H1 (cell line): ENCODE data around the gene NDUFA13. TPM values are rescaled to one million over a fixed set of nuclear protein-coding genes. Genes with fewer than 3 reads are reported as not detected.

Source experiments
- CTCF ChIA-PET: fragments of 300-600 bp; sonication (Branson Sonifier 250); formaldehyde crosslinking; loops from one replicate; lab custom pipeline; 2021; ENCODE audit not compliant: partially characterized antibody; lab: Charles Lee
- POLR2A ChIA-PET: fragments of 300-600 bp; sonication (Branson Sonifier 250); formaldehyde crosslinking; loops from one replicate; lab custom pipeline; 2021; ENCODE audit warnings: inconsistent platforms; ENCODE audit not compliant: partially characterized antibody; lab: Charles Lee
- DNase-seq, 2 experiments: peaks; one replicate each; pipeline versions ENCODE4 v3.0.0 to v3.0.0-alpha.2; 2010 to 2022; ENCODE audit warnings: low spot score in 2 of 2, low read depth in 1 of 2, mixed read lengths in 1 of 2
- FAIRE-seq: peaks from 2 replicates; lab custom pipeline; 2011; peaks lifted over from hg19 to GRCh38; lab: Jason Lieb, UNC
- H2AFZ ChIP-seq: 2 replicates; pipeline ENCODE4 v1.8.1; 2012; ENCODE audit warnings: low read length, inconsistent platforms
- H2AK5ac ChIP-seq: 2 replicates; pipeline ENCODE4 v1.6.1; 2013; ENCODE audit warnings: low read depth, low read length
- H2BK120ac ChIP-seq: replicated peaks from 2 replicates; pipeline ENCODE3; 2013; ENCODE audit warnings: low read depth, low read length, inconsistent platforms
- H2BK12ac ChIP-seq: 2 replicates; pipeline ENCODE4 v1.6.1; 2013; ENCODE audit warnings: low read depth, low read length
- H2BK15ac ChIP-seq: 2 replicates; pipeline ENCODE4 v1.6.1; 2013; ENCODE audit warnings: low read length
- H2BK20ac ChIP-seq: 2 replicates; pipeline ENCODE4 v1.6.1; 2013; ENCODE audit warnings: low read length
- H2BK5ac ChIP-seq: 2 replicates; pipeline ENCODE4 v1.6.1; 2013; ENCODE audit warnings: low read depth, low read length
- H3K14ac ChIP-seq: 2 replicates; pipeline ENCODE4 v1.6.1; 2013; ENCODE audit warnings: inconsistent platforms; ENCODE audit not compliant: insufficient read length
- H3K18ac ChIP-seq: 2 replicates; pipeline ENCODE4 v1.6.1; 2013; ENCODE audit warnings: low read length; ENCODE audit errors: extremely low read depth
- H3K23ac ChIP-seq: 2 replicates; pipeline ENCODE4 v1.6.1; 2013; ENCODE audit warnings: inconsistent platforms; ENCODE audit not compliant: insufficient read length
- H3K23me2 ChIP-seq: 2 replicates; pipeline ENCODE4 v1.6.1; 2013; ENCODE audit warnings: low read depth, low read length
- H3K27ac ChIP-seq: 2 replicates; pipeline ENCODE4 v1.6.1; 2011; ENCODE audit warnings: low read depth, low read length, inconsistent platforms
- H3K27me3 ChIP-seq, 4 experiments: replicated peaks in 1 of 4; 1 replicate in 1 of 4; 2 replicates in 3 of 4; pipeline versions ENCODE4 v1.6.1 to v1.8.1; 2011 to 2013; ENCODE audit warnings: low read length in 3 of 4, mild to moderate bottlenecking in 3 of 4, inconsistent platforms in 2 of 4, mixed read lengths in 2 of 4, moderate library complexity in 1 of 4; ENCODE audit not compliant: control insufficient read depth in 3 of 4, insufficient read depth in 3 of 4; ENCODE audit errors: extremely low read depth in 1 of 4
- H3K36me3 ChIP-seq, 4 experiments: 2 replicates each; pipeline versions ENCODE4 v1.6.1 to v1.8.1; 2011 to 2013; ENCODE audit warnings: mild to moderate bottlenecking in 4 of 4, low read length in 3 of 4, moderate library complexity in 2 of 4, control low read depth in 1 of 4, inconsistent platforms in 1 of 4; ENCODE audit not compliant: insufficient read depth in 4 of 4, control insufficient read depth in 2 of 4
- H3K4ac ChIP-seq: replicated peaks from 2 replicates; pipeline ENCODE3; 2013; ENCODE audit warnings: low read length, low read depth, mixed read lengths, inconsistent platforms; ENCODE audit not compliant: insufficient read length
- H3K4me1 ChIP-seq, 4 experiments: replicated peaks in 1 of 4; 1 replicate in 1 of 4; 2 replicates in 3 of 4; pipeline versions ENCODE4 v1.6.1 to v1.8.1; 2011 to 2013; ENCODE audit warnings: low read length in 3 of 4, inconsistent platforms in 2 of 4, mixed read lengths in 1 of 4; ENCODE audit not compliant: insufficient read depth in 4 of 4, control insufficient read depth in 3 of 4
- H3K4me2 ChIP-seq, 2 experiments: 2 replicates each; pipeline versions ENCODE4 v1.6.1 to v1.8.1; 2011 to 2013; ENCODE audit warnings: low read depth in 2 of 2, low read length in 2 of 2, control low read depth in 1 of 2, inconsistent platforms in 1 of 2, mild to moderate bottlenecking in 1 of 2; ENCODE audit not compliant: insufficient read depth in 1 of 2
- H3K4me3 ChIP-seq, 4 experiments: fragments of 200-600, 300-600 bp in 1 of 4; sonication (generic), shearing (Covaris generic), sonication (Bioruptor Twin) in 1 of 4; 2 replicates each; pipeline versions ENCODE4 v1.5.1 to v1.8.1; 2011 to 2016; ENCODE audit warnings: low read length in 4 of 4, low read depth in 3 of 4, control low read depth in 2 of 4, inconsistent platforms in 2 of 4, mild to moderate bottlenecking in 2 of 4, mixed read lengths in 1 of 4, moderate library complexity in 1 of 4; ENCODE audit not compliant: insufficient read depth in 2 of 4; ENCODE audit errors: extremely low read depth in 1 of 4
- H3K56ac ChIP-seq: replicated peaks from 2 replicates; pipeline ENCODE3; 2013; ENCODE audit warnings: low read depth, mild to moderate bottlenecking, mixed read lengths, low read length, inconsistent platforms; ENCODE audit not compliant: insufficient read length
- H3K79me1 ChIP-seq: 2 replicates; pipeline ENCODE4 v1.6.1; 2013; ENCODE audit warnings: low read depth, low read length, control low read depth
- H3K79me2 ChIP-seq, 2 experiments: 2 replicates each; pipeline versions ENCODE4 v1.6.1 to v1.8.1; 2012 to 2013; ENCODE audit warnings: low read length in 2 of 2, mild to moderate bottlenecking in 2 of 2, inconsistent platforms in 1 of 2; ENCODE audit not compliant: insufficient read depth in 2 of 2, control insufficient read depth in 1 of 2
- H3K9ac ChIP-seq, 4 experiments: replicated peaks in 1 of 4; 1 replicate in 1 of 4; 2 replicates in 3 of 4; pipeline versions ENCODE4 v1.6.1 to v1.8.1; 2011 to 2013; ENCODE audit warnings: low read depth in 3 of 4, low read length in 3 of 4, control low read depth in 2 of 4, mild to moderate bottlenecking in 2 of 4, moderate library complexity in 2 of 4, inconsistent platforms in 1 of 4; ENCODE audit errors: extremely low read depth in 1 of 4
- H3K9me3 ChIP-seq, 2 experiments: 2 replicates each; pipeline versions ENCODE4 v1.6.1 to v1.8.1; 2012 to 2013; ENCODE audit warnings: mild to moderate bottlenecking in 2 of 2, moderate library complexity in 2 of 2, control low read depth in 1 of 2, inconsistent platforms in 1 of 2, low read depth in 1 of 2, low read length in 1 of 2, mixed read lengths in 1 of 2; ENCODE audit not compliant: insufficient read depth in 2 of 2
- H4K20me1 ChIP-seq, 2 experiments: replicated peaks in 1 of 2; 2 replicates each; pipeline versions ENCODE3 to v1.8.1; 2011 to 2013; ENCODE audit warnings: inconsistent platforms in 2 of 2, low read length in 2 of 2, mild to moderate bottlenecking in 1 of 2; ENCODE audit not compliant: insufficient read depth in 2 of 2, control insufficient read depth in 1 of 2
- H4K5ac ChIP-seq: 2 replicates; pipeline ENCODE4 v1.6.1; 2013; ENCODE audit warnings: low read length, low read depth, mixed read lengths, inconsistent platforms; ENCODE audit not compliant: insufficient read length
- H4K8ac ChIP-seq: 2 replicates; pipeline ENCODE4 v1.8.0; 2013; ENCODE audit warnings: mild to moderate bottlenecking, moderate library complexity, low read length, inconsistent platforms; ENCODE audit not compliant: insufficient read depth; ENCODE audit errors: extremely low read depth
- H4K91ac ChIP-seq: replicated peaks from 2 replicates; pipeline ENCODE3; 2013; ENCODE audit warnings: low read length, mixed read lengths, inconsistent platforms; ENCODE audit not compliant: insufficient read length
- CREB1 ChIP-seq: IDR thresholded peaks from 2 replicates; pipeline ENCODE4 v1.6.1; 2012; ENCODE audit warnings: inconsistent platforms
- GABPA ChIP-seq: IDR thresholded peaks from 2 replicates; pipeline ENCODE4 v1.6.1; 2011; ENCODE audit warnings: mild to moderate bottlenecking, low read length, moderate library complexity, borderline replicate concordance; ENCODE audit not compliant: insufficient read depth
- KDM5A ChIP-seq: fragments of 200-600 bp; IDR thresholded peaks from 2 replicates; pipeline ENCODE4 v1.7.1; 2012; ENCODE audit warnings: mild to moderate bottlenecking, low read length, inconsistent platforms, mixed read lengths
- RBBP5 ChIP-seq: IDR thresholded peaks from 2 replicates; pipeline ENCODE4 v1.7.1; 2012; ENCODE audit warnings: low read depth, mild to moderate bottlenecking, inconsistent platforms, low read length, moderate library complexity, borderline replicate concordance
- TAF1 ChIP-seq: IDR thresholded peaks from 2 replicates; pipeline ENCODE4 v1.6.1; 2011; ENCODE audit warnings: mild to moderate bottlenecking, low read depth, low read length
- WGBS, 2 experiments: shearing (Covaris generic) in 1 of 2; methylation state at CpG; one replicate each; pipeline versions ENCODE4 v1.1.6 to v1.1.7; 2013 to 2015; ENCODE audit warnings: low lambda C conversion rate in 2 of 2, mixed read lengths in 2 of 2, inconsistent platforms in 1 of 2, low coverage in 1 of 2, missing lambda C conversion rate in 1 of 2; ENCODE audit not compliant: insufficient replicate concordance in 2 of 2, insufficient coverage in 1 of 2, insufficient read length in 1 of 2; ENCODE audit errors: extremely low coverage in 1 of 2, missing lambda C conversion rate in 1 of 2; 5-methylcytosine and 5-hydroxymethylcytosine counted together
- polyA plus RNA-seq, 7 experiments: library from polyadenylated mRNA; depleted of rRNA in 3 of 7; stranded (reverse) in 5 of 7; unstranded in 2 of 7; fragments of >200 nt in 5 of 7; fragments of 200-250 nt in 2 of 7; gene quantifications; 1 replicate in 5 of 7; 2 replicates in 1 of 7; 4 replicates in 1 of 7; pipeline versions ENCODE4 v1.2.1 to v1.2.3, GENCODE V29; 2011 to 2013; ENCODE audit warnings: missing spikeins in 2 of 7, mixed read lengths in 2 of 7
- total RNA-seq: library from RNA; stranded (reverse); fragmentation: NEBNext Ultra II Directional; extraction: Animal tissue kit (Norgen Biotek cat#: 25700); gene quantifications from 2 replicates; pipeline ENCODE4 v1.2.1, GENCODE V29; 2021
- TF ChIP-seq, protein P1 (sequence below): IDR thresholded peaks from 2 replicates; pipeline ENCODE4 v1.6.1; 2012; ENCODE audit warnings: inconsistent platforms
- TF ChIP-seq, protein P2 (sequence below): IDR thresholded peaks from 2 replicates; pipeline ENCODE4 v1.6.1; 2012; ENCODE audit warnings: inconsistent platforms

NDUFA13 gene
- total and polyA plus RNA-seq, 2 of the 8 experiments (the other 6 are each of a cell fraction or from before 2014, with no cell fraction given): 413 to 1,105 TPM

- CTCF ChIA-PET: interaction anchor here (0.7 to 8.2 kb wide), 7 partner anchors 10 to 178 kb away, joined by 3 to 104 read pairs (median 4); partner anchors contain the start of gene NDUFA13
- FAIRE-seq: no peak
- POLR2A ChIA-PET: interaction anchor here (0.7 to 1.6 kb wide), 4 partner anchors 8 to 110 kb away, joined by 4 to 6 read pairs (median 5); no protein-coding TSS in a partner anchor
These were observed 24.2 kb downstream of the NDUFA13 start for GRCh38 chr19:19540064-19540714.

More at GRCh38 chr19:19540064-19540714, 24.2 kb downstream of the NDUFA13 start:
- H3K9me3 ChIP-seq: peaks cover 0 to 4% of the 10 kb centered on the region in 2 experiments; a peak in 1 of 4 replicates
- peak overlapping the region; percentile 52 to 66 for H3K4me2 ChIP-seq
- H4K8ac ChIP-seq: no peak overlapping the region; the same call in 1 of the 2 replicates
- peaks cover 6 to 26% (median 20%) of the 10 kb centered on the region in 4 experiments for H3K27me3 ChIP-seq
- no peaks in the 10 kb centered on the region for H3K79me2 ChIP-seq
- TF ChIP-seq TAF1: no peak
- TF ChIP-seq KDM5A: no peak
- TF ChIP-seq RBBP5: no peak
- TF ChIP-seq, protein P1, sequence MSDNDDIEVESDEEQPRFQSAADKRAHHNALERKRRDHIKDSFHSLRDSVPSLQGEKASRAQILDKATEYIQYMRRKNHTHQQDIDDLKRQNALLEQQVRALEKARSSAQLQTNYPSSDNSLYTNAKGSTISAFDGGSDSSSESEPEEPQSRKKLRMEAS: peak; percentile 99
- TF ChIP-seq CREB1: peak; percentile 67; the same call in 1 of the 2 replicates
- TF ChIP-seq, protein P2, sequence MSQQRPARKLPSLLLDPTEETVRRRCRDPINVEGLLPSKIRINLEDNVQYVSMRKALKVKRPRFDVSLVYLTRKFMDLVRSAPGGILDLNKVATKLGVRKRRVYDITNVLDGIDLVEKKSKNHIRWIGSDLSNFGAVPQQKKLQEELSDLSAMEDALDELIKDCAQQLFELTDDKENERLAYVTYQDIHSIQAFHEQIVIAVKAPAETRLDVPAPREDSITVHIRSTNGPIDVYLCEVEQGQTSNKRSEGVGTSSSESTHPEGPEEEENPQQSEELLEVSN: peak; percentile 95
- 0 out of 2 replicates have a peak, but pooled peaks have one; percentile 20 for TF ChIP-seq GABPA
- H3K36me3 ChIP-seq: no peaks in the 10 kb centered on the region
- no peak overlapping the region for H2BK15ac ChIP-seq
- H3K18ac ChIP-seq: no peak overlapping the region
- peak overlapping the region; percentile 3 to 55 (median 46); a peak in 5 of 8 replicates for H3K4me3 ChIP-seq
- H3K56ac ChIP-seq: no peak overlapping the region
- H3K79me1 ChIP-seq: no peaks in the 10 kb centered on the region
- no peak overlapping the region for H2BK5ac ChIP-seq
- 0 out of 2 replicates have a peak overlapping the region, but pooled peaks have one; percentile 27 for H2BK12ac ChIP-seq
- 81% methylated on average over 38 of the region's 74 CpGs; no CpG with 5 or more reads in 1 of the 2 experiments for WGBS, 2 experiments
- H4K91ac ChIP-seq: no peak overlapping the region
- H2BK120ac ChIP-seq: no peak overlapping the region
- peaks cover 3% of the 10 kb centered on the region in 2 experiments for H4K20me1 ChIP-seq
- H3K23me2 ChIP-seq: peaks cover 9% of the 10 kb centered on the region; the same call in 1 of the 2 replicates
- H4K5ac ChIP-seq: no peak overlapping the region
- H3K4ac ChIP-seq: no peak overlapping the region
- peaks cover 0 to 8% (median 3%) of the 10 kb centered on the region in 4 experiments; a peak in 3 of 7 replicates for H3K4me1 ChIP-seq
- H3K23ac ChIP-seq: no peak overlapping the region
- no peak overlapping the region for H3K9ac ChIP-seq
- no peak overlapping the region for H2BK20ac ChIP-seq
- no peak overlapping the region for H3K27ac ChIP-seq
- H2AFZ ChIP-seq: no peak overlapping the region
- H3K14ac ChIP-seq: no peak overlapping the region
- 0 out of 2 replicates have a peak overlapping the region, but pooled peaks have one; percentile 39 for H2AK5ac ChIP-seq
- peak; percentile 81 to 94 for DNase-seq
